Trophoblast cell (in vitro differentiated cells and primary cell): ENCODE results near the gene MUCL3.

Experiments
- DNase-seq, 2 donors: peaks; one replicate each; pipeline ENCODE4 v3.0.0-alpha.2; 2016
- H2AFZ ChIP-seq: 2 replicates; pipeline ENCODE4 v1.6.1; 2013; ENCODE audit warnings: low read length, moderate library complexity, mild to moderate bottlenecking; ENCODE audit not compliant: insufficient read depth, poor library complexity
- H2AK5ac ChIP-seq: 2 replicates; pipeline ENCODE4 v1.6.1; 2013; ENCODE audit warnings: mild to moderate bottlenecking, low read length
- H2BK120ac ChIP-seq: 2 replicates; pipeline ENCODE4 v1.6.1; 2013; ENCODE audit warnings: low read length, mild to moderate bottlenecking, moderate library complexity; ENCODE audit not compliant: insufficient read depth, poor library complexity
- H2BK12ac ChIP-seq: 2 replicates; pipeline ENCODE4 v1.6.1; 2013; ENCODE audit warnings: mild to moderate bottlenecking, low read length, moderate library complexity
- H2BK5ac ChIP-seq: 2 replicates; pipeline ENCODE4 v1.6.1; 2013; ENCODE audit warnings: low read length, low read depth, moderate library complexity, mild to moderate bottlenecking; ENCODE audit not compliant: poor library complexity
- H3K14ac ChIP-seq: 2 replicates; pipeline ENCODE4 v1.6.1; 2013; ENCODE audit warnings: mild to moderate bottlenecking, low read length
- H3K18ac ChIP-seq: 2 replicates; pipeline ENCODE4 v1.6.1; 2013; ENCODE audit warnings: mild to moderate bottlenecking, low read length
- H3K23ac ChIP-seq: 2 replicates; pipeline ENCODE4 v1.6.1; 2013; ENCODE audit warnings: low read length
- H3K27ac ChIP-seq: 2 replicates; pipeline ENCODE4 v1.5.1; 2013; ENCODE audit warnings: low read depth, mild to moderate bottlenecking, inconsistent platforms, low read length, moderate library complexity
- H3K27me3 ChIP-seq: 2 replicates; pipeline ENCODE4 v1.6.1; 2013; ENCODE audit warnings: inconsistent platforms, mild to moderate bottlenecking, low read length, moderate library complexity; ENCODE audit not compliant: insufficient read depth
- H3K36me3 ChIP-seq, 2 experiments: 1 replicate in 1 of 2; 2 replicates in 1 of 2; pipeline ENCODE4 v1.6.1; 2013; ENCODE audit warnings: low read length in 2 of 2, mild to moderate bottlenecking in 2 of 2, moderate library complexity in 1 of 2; ENCODE audit not compliant: insufficient read depth in 2 of 2, control insufficient read depth in 1 of 2
- H3K4ac ChIP-seq: 2 replicates; pipeline ENCODE4 v1.6.1; 2013; ENCODE audit warnings: low read depth, mild to moderate bottlenecking, low read length, moderate library complexity
- H3K4me1 ChIP-seq, 2 experiments: 1 replicate in 1 of 2; 2 replicates in 1 of 2; pipeline ENCODE4 v1.6.1; 2013; ENCODE audit warnings: low read length in 2 of 2, mild to moderate bottlenecking in 2 of 2, moderate library complexity in 1 of 2; ENCODE audit not compliant: insufficient read depth in 2 of 2, control insufficient read depth in 1 of 2
- H3K4me2 ChIP-seq: 2 replicates; pipeline ENCODE4 v1.6.1; 2013; ENCODE audit warnings: inconsistent platforms, mild to moderate bottlenecking, low read length, moderate library complexity
- H3K4me3 ChIP-seq: 2 replicates; pipeline ENCODE4 v1.5.1; 2013; ENCODE audit warnings: mild to moderate bottlenecking, low read depth, low read length, inconsistent platforms
- H3K79me1 ChIP-seq: one replicate; pipeline ENCODE4 v1.6.1; 2013; ENCODE audit warnings: low read length
- H3K79me2 ChIP-seq: 2 replicates; pipeline ENCODE4 v1.6.1; 2013; ENCODE audit warnings: low read length, mild to moderate bottlenecking; ENCODE audit not compliant: control insufficient read depth, insufficient read depth, poor library complexity
- H3K9ac ChIP-seq: 2 replicates; pipeline ENCODE4 v1.6.1; 2013; ENCODE audit warnings: mild to moderate bottlenecking, low read length
- H3K9me3 ChIP-seq: 2 replicates; pipeline ENCODE4 v1.6.1; 2013; ENCODE audit warnings: low read depth, mild to moderate bottlenecking, control low read depth, inconsistent platforms, low read length; ENCODE audit not compliant: insufficient read depth
- H4K12ac ChIP-seq: 2 replicates; pipeline ENCODE4 v1.6.1; 2013; ENCODE audit warnings: low read depth, mild to moderate bottlenecking, low read length, moderate library complexity
- H4K8ac ChIP-seq: 2 replicates; pipeline ENCODE4 v1.6.1; 2013; ENCODE audit warnings: low read depth, mild to moderate bottlenecking, low read length, moderate library complexity
- H4K91ac ChIP-seq: one replicate; pipeline ENCODE4 v1.6.1; 2013; ENCODE audit warnings: low read depth, mild to moderate bottlenecking, low read length, moderate library complexity
- WGBS: extraction: QIAGEN DNeasy Blood & Tissue Kit; methylation state at CpG from one replicate; pipeline ENCODE4 v1.1.7; 2013; ENCODE audit warnings: missing lambda C conversion rate; ENCODE audit not compliant: insufficient read length, insufficient coverage; ENCODE audit errors: extremely low coverage; 5-methylcytosine and 5-hydroxymethylcytosine counted together

MUCL3 gene

GRCh38 chr6:30945281-30945680 is 4.5 kb downstream of the MUCL3 start:
- Histone ChIP-seq H4K91ac (no peak overlapping the region), H3K18ac (no peak overlapping the region), H3K79me1 (peaks cover 3% of the 10 kb centered on the region), H2BK12ac (no peak overlapping the region), H3K9me3 (peaks cover 6% of the 10 kb centered on the region), H3K27ac (no peak overlapping the region), H2BK120ac (no peak overlapping the region), H3K36me3 (no peaks in the 10 kb centered on the region), H3K4me2 (no peak overlapping the region), H3K9ac (no peak overlapping the region), H2AK5ac (no peak overlapping the region), H3K4me3 (no peak overlapping the region), H2BK5ac (no peak overlapping the region), H3K27me3 (no peaks in the 10 kb centered on the region), H3K79me2 (no peaks in the 10 kb centered on the region), H4K8ac (no peak overlapping the region), H2AFZ (no peak overlapping the region), H3K4ac (no peak overlapping the region), H3K23ac (no peak overlapping the region), H4K12ac (no peak overlapping the region), H3K4me1 (peaks cover 6 to 7% of the 10 kb centered on the region in 2 experiments), H3K14ac (no peak overlapping the region)
- no CpG with 5 or more reads among the region's 5 CpGs for WGBS
- no peak for DNase-seq

- Histone ChIP-seq H3K4ac (no peak overlapping the region), H2AK5ac (no peak overlapping the region), H3K27me3 (no peaks in the 10 kb centered on the region), H3K9ac (no peak overlapping the region), H3K79me2 (no peaks in the 10 kb centered on the region), H4K12ac (no peak overlapping the region), H3K23ac (no peak overlapping the region), H3K27ac (no peak overlapping the region), H3K14ac (no peak overlapping the region), H3K4me3 (no peak overlapping the region), H3K18ac (no peak overlapping the region), H4K8ac (no peak overlapping the region), H3K4me2 (no peak overlapping the region), H3K4me1 (peaks cover 5 to 6% of the 10 kb centered on the region in 2 experiments), H2BK120ac (no peak overlapping the region), H2BK5ac (no peak overlapping the region), H3K9me3 (peaks cover 9% of the 10 kb centered on the region), H3K79me1 (peaks cover 3% of the 10 kb centered on the region), H3K36me3 (no peaks in the 10 kb centered on the region), H4K91ac (no peak overlapping the region), H2BK12ac (no peak overlapping the region), H2AFZ (no peak overlapping the region)
- WGBS: no CpG with 5 or more reads among the region's 4 CpGs
- DNase-seq: no peak
Measured at GRCh38 chr6:30947231-30947630, 6.5 kb downstream of the MUCL3 start.

- H3K18ac ChIP-seq: no peak overlapping the region
- no peak overlapping the region for H3K27ac ChIP-seq
- no peak overlapping the region for H3K4ac ChIP-seq
- no peak overlapping the region for H2BK5ac ChIP-seq
- no peak overlapping the region for H3K4me2 ChIP-seq
- H3K4me3 ChIP-seq: no peak overlapping the region
- H3K27me3 ChIP-seq: peaks cover 5% of the 10 kb centered on the region
- no peaks in the 10 kb centered on the region for H3K79me1 ChIP-seq
- no peak overlapping the region for H2AK5ac ChIP-seq
- no peaks in the 10 kb centered on the region for H3K4me1 ChIP-seq
- H3K9me3 ChIP-seq: peaks cover 9% of the 10 kb centered on the region
- no peak overlapping the region for H2BK12ac ChIP-seq
- no peaks in the 10 kb centered on the region for H3K79me2 ChIP-seq
- H3K23ac ChIP-seq: no peak overlapping the region
- no peak overlapping the region for H4K8ac ChIP-seq
- no CpG with 5 or more reads among the region's 6 CpGs for WGBS
- no peak overlapping the region for H4K91ac ChIP-seq
- no peak overlapping the region for H3K14ac ChIP-seq
- no peak overlapping the region for H2BK120ac ChIP-seq
- no peaks in the 10 kb centered on the region for H3K36me3 ChIP-seq
- DNase-seq: no peak
- H3K9ac ChIP-seq: no peak overlapping the region
- no peak overlapping the region for H4K12ac ChIP-seq
- no peak overlapping the region for H2AFZ ChIP-seq
Measured at GRCh38 chr6:30948811-30949210, 8.0 kb downstream of the MUCL3 start.

- Histone ChIP-seq H3K18ac (no peak overlapping the region), H3K9me3 (peaks cover 9% of the 10 kb centered on the region)
Measured at GRCh38 chr6:30951907-30952469, 11.2 kb downstream of the MUCL3 start.

More at GRCh38 chr6:30951907-30952469, 11.2 kb downstream of the MUCL3 start:
- H2BK120ac ChIP-seq: no peak overlapping the region
- no peak overlapping the region for H4K8ac ChIP-seq
- H3K27ac ChIP-seq: no peak overlapping the region
- H2BK12ac ChIP-seq: no peak overlapping the region
- peaks cover 10% of the 10 kb centered on the region for H3K27me3 ChIP-seq
- H3K4ac ChIP-seq: no peak overlapping the region
- H2AFZ ChIP-seq: no peak overlapping the region
- no peak overlapping the region for H4K91ac ChIP-seq
- H3K79me2 ChIP-seq: no peaks in the 10 kb centered on the region
- WGBS: no CpG with 5 or more reads among the region's 5 CpGs
- H2AK5ac ChIP-seq: no peak overlapping the region
- no peak for DNase-seq
- no peak overlapping the region for H3K23ac ChIP-seq
- H4K12ac ChIP-seq: no peak overlapping the region
- H3K4me2 ChIP-seq: no peak overlapping the region
- H3K14ac ChIP-seq: no peak overlapping the region
- peaks cover 4 to 15% of the 10 kb centered on the region in 2 experiments for H3K4me1 ChIP-seq
- H3K9ac ChIP-seq: no peak overlapping the region
- no peaks in the 10 kb centered on the region for H3K79me1 ChIP-seq
- H3K36me3 ChIP-seq: no peaks in the 10 kb centered on the region
- H2BK5ac ChIP-seq: no peak overlapping the region
- H3K4me3 ChIP-seq: no peak overlapping the region
